Stimulated activated CD4-positive, alpha-beta T cell treated with anti-CD3 and anti-CD28 coated beads, Interleukin-1b, Interleukin-23, amount 100 ng/mL, for 48 hours (primary cell): Measurements from ENCODE around the gene PLP2.

Source experiments
- DNase-seq: peaks from one replicate; pipeline ENCODE4 v3.0.0-alpha.2; 2020

The PLP2 gene

GRCh38 chrX:49212209-49212608 is 40.5 kb downstream of the PLP2 start:
- DNase-seq, result no peak

- DNase-seq, result no peak
Measured at GRCh38 chrX:49212861-49213260, 41.2 kb downstream of the PLP2 start.

- no peak for DNase-seq
Measured at GRCh38 chrX:49214416-49214815, 42.7 kb downstream of the PLP2 start.

- no peak for DNase-seq
Measured at GRCh38 chrX:49214996-49215526, 43.4 kb downstream of the PLP2 start.

- DNase-seq, result no peak
Measured at GRCh38 chrX:49220100-49220499, 48.4 kb downstream of the PLP2 start.

GRCh38 chrX:49221868-49222267 is 50.2 kb downstream of the PLP2 start:
- DNase-seq, result no peak
